HG02610 (cell line): ENCODE measurements around the gene DTX3.
A peak's percentile ranks its signal among the peaks of the same experiment; 100 is the strongest.
"Not testable (repeated sequence)": the region's sequence is repeated elsewhere in the genome, so short reads cannot be mapped to it uniquely, and the experiment has no call there.

Source experiments
- ATAC-seq: cut with Tn5 transposase; IDR thresholded peaks from one replicate; pipeline ENCODE4 v1.9.1; 2021; ENCODE audit warnings: mild to moderate bottlenecking, moderate library complexity; ENCODE audit not compliant: unreplicated experiment

DTX3 gene, protein sequence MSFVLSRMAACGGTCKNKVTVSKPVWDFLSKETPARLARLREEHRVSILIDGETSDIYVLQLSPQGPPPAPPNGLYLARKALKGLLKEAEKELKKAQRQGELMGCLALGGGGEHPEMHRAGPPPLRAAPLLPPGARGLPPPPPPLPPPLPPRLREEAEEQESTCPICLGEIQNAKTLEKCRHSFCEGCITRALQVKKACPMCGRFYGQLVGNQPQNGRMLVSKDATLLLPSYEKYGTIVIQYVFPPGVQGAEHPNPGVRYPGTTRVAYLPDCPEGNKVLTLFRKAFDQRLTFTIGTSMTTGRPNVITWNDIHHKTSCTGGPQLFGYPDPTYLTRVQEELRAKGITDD

GRCh38 chr12:57604454-57604991 is at the start of gene DTX3:
TSS of gene DTX3 (plus strand) at chr12:57604824. CDS start at chr12:57606518, 1,694 bp downstream.
- peak; percentile 66 for ATAC-seq

- no peak for ATAC-seq
These were observed 49.7 kb upstream of the DTX3 start for GRCh38 chr12:57554897-57555296.

GRCh38 chr12:57558864-57559263 is 45.8 kb upstream of the DTX3 start:
- no peak for ATAC-seq

DNA sequence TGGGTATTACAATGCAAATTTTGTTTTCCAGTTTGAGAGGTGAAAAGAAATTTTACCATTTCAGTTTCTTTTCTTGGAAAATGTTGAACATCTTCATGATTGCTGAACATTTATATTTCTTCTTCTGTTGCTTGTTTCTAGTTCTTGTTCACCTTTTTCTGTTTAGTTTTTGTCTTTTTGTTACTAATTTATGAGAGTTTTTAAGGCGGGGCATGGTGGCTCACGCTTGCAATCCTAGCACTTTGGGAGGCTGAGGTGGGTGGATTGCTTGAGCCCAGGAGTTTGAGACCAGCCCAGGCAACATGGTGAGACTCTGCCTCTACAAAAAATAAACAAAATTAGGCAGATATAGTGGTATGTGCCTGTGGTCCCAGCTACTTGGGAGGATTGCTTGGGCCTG is 44.1 kb upstream of the DTX3 start:
- no peak for ATAC-seq

DNA sequence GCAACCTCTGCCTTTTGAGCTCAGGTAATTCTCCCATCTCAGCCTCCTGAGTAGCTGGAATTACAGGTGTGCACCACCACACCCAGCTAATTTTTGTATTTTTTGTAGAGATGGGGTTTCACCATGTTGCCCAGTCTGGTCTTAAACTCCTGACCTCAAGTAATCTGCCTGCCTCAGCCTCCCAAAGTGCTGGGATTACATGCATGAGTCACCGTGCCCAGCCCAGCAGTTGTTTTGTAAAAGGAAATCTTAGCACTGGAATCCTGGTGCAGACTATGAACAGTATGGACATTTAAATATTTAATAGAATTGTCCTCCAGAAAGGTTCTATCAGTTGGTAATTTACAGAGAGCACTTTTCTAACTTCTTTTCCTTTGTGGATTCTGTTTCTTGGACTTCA is 43.5 kb upstream of the DTX3 start:
- ATAC-seq = not testable (repeated sequence)

DNA sequence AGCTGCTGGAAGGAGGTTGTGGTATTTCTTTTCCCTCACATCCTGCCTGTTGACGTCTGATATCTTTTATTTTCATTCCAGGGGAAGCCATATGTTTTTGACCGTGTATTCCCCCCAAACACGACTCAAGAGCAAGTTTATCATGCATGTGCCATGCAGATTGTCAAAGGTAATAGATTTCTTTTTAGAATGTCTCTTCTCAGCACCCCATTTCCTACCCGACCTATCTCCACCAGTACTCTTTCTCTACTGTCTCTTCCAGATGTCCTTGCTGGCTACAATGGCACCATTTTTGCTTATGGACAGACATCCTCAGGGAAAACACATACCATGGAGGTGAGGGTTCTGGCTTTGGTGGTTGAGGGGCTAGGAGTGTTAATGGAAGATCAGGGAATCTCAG is 41.3 kb upstream of the DTX3 start:
- ATAC-seq = no peak

- ATAC-seq = no peak
These were observed 40.4 kb upstream of the DTX3 start for GRCh38 chr12:57564178-57564740.

GRCh38 chr12:57568838-57569237 is 35.8 kb upstream of the DTX3 start:
- ATAC-seq = no peak

- no peak for ATAC-seq
These were observed 34.8 kb upstream of the DTX3 start for GRCh38 chr12:57569858-57570257.

- not testable (repeated sequence) for ATAC-seq
These were observed 34.2 kb upstream of the DTX3 start for GRCh38 chr12:57570438-57570837.

- ATAC-seq = no peak
These were observed 32.5 kb upstream of the DTX3 start for GRCh38 chr12:57571926-57572762.

DNA sequence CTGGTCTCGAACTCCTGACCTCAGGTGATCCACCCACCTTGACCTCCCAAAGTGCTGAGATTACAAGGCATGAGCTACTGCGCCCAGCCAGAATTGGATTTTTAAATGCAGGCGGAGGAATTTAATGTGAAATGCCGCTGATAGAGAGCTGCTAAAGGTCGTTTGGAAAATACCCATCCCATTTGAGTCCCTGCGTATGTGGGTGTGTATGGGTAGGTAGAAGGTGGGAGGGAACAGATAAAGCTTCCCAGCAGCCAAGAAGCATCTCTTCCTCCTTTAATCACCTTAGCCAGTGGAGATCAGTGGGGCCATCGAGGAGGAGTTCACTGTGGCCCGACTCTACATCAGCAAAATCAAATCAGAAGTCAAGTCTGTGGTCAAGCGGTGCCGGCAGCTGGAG is 29.8 kb upstream of the DTX3 start:
- ATAC-seq = no peak

- no peak for ATAC-seq
These were observed 28.6 kb upstream of the DTX3 start for GRCh38 chr12:57575771-57576612.

GRCh38 chr12:57576613-57577160 is 27.9 kb upstream of the DTX3 start:
- ATAC-seq = no peak

DNA sequence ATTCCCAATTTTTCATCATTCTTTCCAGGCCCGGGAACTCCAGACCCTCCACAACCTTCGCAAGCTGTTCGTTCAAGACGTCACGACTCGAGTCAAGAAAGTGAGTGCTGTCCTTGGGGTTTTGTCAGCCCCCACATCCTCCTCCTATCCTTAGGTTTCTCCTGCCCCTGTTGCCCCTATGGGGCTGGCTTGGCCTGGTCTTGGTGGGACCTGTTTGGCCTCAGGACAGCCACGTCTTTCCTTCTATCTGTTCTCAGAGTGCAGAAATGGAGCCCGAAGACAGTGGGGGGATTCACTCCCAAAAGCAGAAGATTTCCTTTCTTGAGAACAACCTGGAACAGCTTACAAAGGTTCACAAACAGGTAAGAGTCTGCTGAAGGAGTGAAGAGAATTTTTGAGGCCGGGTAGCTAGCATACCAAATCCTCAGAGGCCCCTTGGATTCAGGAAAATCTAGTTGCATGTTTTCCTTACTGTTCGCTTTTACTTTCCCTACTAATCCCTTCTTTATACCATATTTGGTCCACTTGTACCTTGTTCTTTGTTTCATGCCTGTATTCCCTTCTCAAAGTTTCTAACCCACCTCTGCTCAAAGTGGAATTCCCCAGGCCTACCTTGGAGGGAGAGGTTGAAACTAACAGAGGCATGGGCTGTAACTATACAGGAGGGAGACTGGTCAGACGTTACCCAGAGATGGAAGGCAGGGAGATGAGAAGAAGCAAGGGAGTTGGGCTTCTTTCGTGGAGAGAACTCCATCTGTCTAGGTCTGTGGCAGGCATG is 26.5 kb upstream of the DTX3 start:
- ATAC-seq = no peak

GRCh38 chr12:57579011-57579410 is 25.6 kb upstream of the DTX3 start:
- no peak for ATAC-seq

GRCh38 chr12:57579677-57580465 is 24.8 kb upstream of the DTX3 start:
- ATAC-seq = no peak

DNA sequence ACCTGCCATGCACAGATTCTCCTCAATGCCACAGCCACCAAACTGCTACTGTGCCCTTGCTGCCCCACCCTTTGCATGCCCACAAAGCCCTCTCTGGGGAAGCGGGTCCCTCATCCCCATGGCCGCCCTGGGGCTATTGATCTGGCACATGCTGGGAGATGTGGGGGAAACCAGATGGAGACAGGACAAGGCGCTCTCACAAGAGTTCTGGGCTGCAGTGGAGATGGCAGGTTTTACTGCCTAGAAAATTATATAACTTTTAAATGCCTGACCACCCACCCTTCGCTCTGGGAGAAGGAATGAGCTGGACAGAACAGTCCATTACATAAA is 24.2 kb upstream of the DTX3 start:
- no peak for ATAC-seq

DNA sequence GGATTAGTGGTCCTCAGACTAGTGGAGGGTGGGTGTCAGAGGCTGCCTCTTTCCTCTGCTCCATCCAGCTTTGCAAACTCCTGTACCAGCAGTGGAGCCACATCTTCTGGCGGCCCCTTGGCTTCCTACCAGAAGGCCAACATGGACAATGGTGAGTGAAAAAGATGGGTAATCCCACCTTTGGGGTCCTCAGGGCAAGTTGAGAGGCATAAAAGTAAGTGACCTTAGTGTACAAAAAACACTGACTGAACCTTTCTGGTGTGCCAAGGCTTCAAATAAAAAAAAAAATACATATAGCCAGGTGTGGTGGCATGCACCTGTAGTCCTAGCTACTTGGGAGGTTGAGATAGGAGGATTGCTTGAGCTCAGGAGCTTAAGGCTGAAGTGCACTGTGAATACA is 22.8 kb upstream of the DTX3 start:
- ATAC-seq = no peak
